GM12891 (cell line): ENCODE results near the gene SCART1.
"Not testable (repeated sequence)": the region's sequence is repeated elsewhere in the genome, so short reads cannot be mapped to it uniquely, and the experiment has no call there.

Experiments used
- POLR2A ChIP-seq: IDR thresholded peaks from 2 replicates; pipeline ENCODE4 v1.6.1; 2011; ENCODE audit warnings: low read depth, low read length, control low read depth
- POLR2AphosphoS5 ChIP-seq: IDR thresholded peaks from 2 replicates; pipeline ENCODE4 v1.6.1; 2011; ENCODE audit warnings: low read depth, low read length, control low read depth
- POU2F2 ChIP-seq: IDR thresholded peaks from 2 replicates; pipeline ENCODE4 v1.6.1; 2011; ENCODE audit warnings: low read depth, mild to moderate bottlenecking, control low read depth, low read length, moderate library complexity
- TAF1 ChIP-seq: IDR thresholded peaks from 2 replicates; pipeline ENCODE4 v1.6.1; 2011; ENCODE audit warnings: low read depth, low read length, control low read depth

DNA sequence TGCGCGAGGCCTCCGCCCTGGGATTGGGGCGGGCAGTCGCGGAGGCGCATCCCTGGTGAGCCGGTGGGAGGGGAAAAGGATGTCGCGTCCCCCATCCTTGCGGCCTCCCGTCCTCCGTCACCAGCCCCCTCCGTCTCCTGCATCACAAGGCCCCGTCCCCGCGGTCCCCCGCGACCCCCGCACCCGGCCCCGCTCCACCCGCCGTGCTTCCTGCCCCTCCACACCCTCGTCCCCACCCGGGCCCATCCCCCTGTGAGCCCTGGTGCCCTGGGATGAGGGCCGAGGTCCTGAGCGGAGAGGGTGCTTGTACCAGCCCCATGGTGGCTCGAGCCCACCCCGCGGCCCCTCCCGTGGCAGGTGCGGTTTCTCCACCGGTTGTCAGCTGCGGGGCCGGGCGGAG, 29.1 kb upstream of the SCART1 start, which contains the start of gene SPRN:
- not testable (repeated sequence) for TF ChIP-seq POLR2AphosphoS5, TAF1, POLR2A, POU2F2
